A549 treated with DMSO at 1 μM for 4 hours (cell line): ENCODE results near the gene SELENOF. TPM values are rescaled to one million over a fixed set of nuclear protein-coding genes. Genes with fewer than 3 reads are reported as not detected.

Experiments
- total RNA-seq: library from RNA; stranded (reverse); fragments of 200-300 nt; extraction: Qiagen RNA extraction; gene quantifications from 5 replicates; pipeline ENCODE4 v1.2.3, GENCODE V29; 2022; ENCODE audit warnings: low read depth

The SELENOF gene
- 150 to 180 TPM (median 160 TPM) in 5 replicates for total RNA-seq

GRCh38 chr1:86913896-86914600, at the start of gene SELENOF:
Gene SELENOF (minus strand): TSS chr1:86914126. CDS start chr1:86914111, 15 bp downstream.

GRCh38 chr1:86914601-86914997, 673 bp upstream of the SELENOF start, which contains the start of gene HS2ST1:
Gene HS2ST1 (plus strand): TSS chr1:86914635.

Other genes with a start within 250 kb of the SELENOF start
- gene SH3GLB1, start 209.6 kb downstream of the SELENOF start, total RNA-seq, result 28.7 to 40.2 TPM (median 36.0 TPM) in 5 replicates
- 10.3 to 14.5 TPM (median 13.7 TPM) in 5 replicates for gene HS2ST1, start 509 bp upstream of the SELENOF start, total RNA-seq